Activated CD4-positive, alpha-beta memory T cell treated with anti-CD3 and anti-CD28 coated beads, Interleukin-2, amount 10 ng/mL, durations not matched to agents 7 days and 5 days (primary cell): ENCODE data around the gene ZNF627. TPM values are rescaled to one million over a fixed set of nuclear protein-coding genes. Genes with fewer than 3 reads are reported as not detected.
"Not testable (repeated sequence)": the region's sequence is repeated elsewhere in the genome, so short reads cannot be mapped to it uniquely, and the experiment has no call there.

ENCODE experiments used
- CTCF ChIA-PET: fragments of 350-600 bp; sonication (Branson Sonifier 250); formaldehyde crosslinking; loops from one replicate; lab custom pipeline; 2021; ENCODE audit warnings: antibody characterized with exemption, inconsistent platforms; lab: Charles Lee
- POLR2A ChIA-PET: fragments of 350-600 bp; sonication (Branson Sonifier 250); formaldehyde crosslinking; loops from one replicate; lab custom pipeline; 2021; ENCODE audit warnings: antibody characterized with exemption; lab: Charles Lee
- DNase-seq: peaks from one replicate; pipeline ENCODE4 v3.0.0-alpha.2; 2020
- H3K27ac Mint-ChIP-seq: one replicate; pipeline ENCODE4 v1.8.0; 2021; ENCODE audit warnings: mild to moderate bottlenecking, mixed read lengths
- H3K27me3 Mint-ChIP-seq: one replicate; pipeline ENCODE4 v1.8.0; 2021; ENCODE audit warnings: mixed read lengths
- H3K36me3 Mint-ChIP-seq: one replicate; pipeline ENCODE4 v1.8.0; 2021; ENCODE audit warnings: low read depth, mixed read lengths
- H3K4me1 Mint-ChIP-seq: one replicate; pipeline ENCODE4 v1.8.0; 2021; ENCODE audit warnings: mixed read lengths
- H3K4me3 Mint-ChIP-seq: one replicate; pipeline ENCODE4 v1.8.0; 2021; ENCODE audit warnings: mild to moderate bottlenecking, mixed read lengths
- H3K9me3 Mint-ChIP-seq: one replicate; pipeline ENCODE4 v1.8.0; 2021; ENCODE audit warnings: mixed read lengths
- total RNA-seq, 2 experiments: library from RNA; stranded (reverse); gene quantifications; one replicate each; pipeline ENCODE4 v1.2.3, GENCODE V29; 2021

ZNF627 gene
- total RNA-seq, 2 experiments from 2014 or later = 6.1 to 6.7 TPM

GRCh38 chr19:11560404-11561051 is 36.8 kb upstream of the ZNF627 start:
- CTCF ChIA-PET = interaction anchor here (0.5 to 3.9 kb wide), 18 partner anchors 8 to 262 kb away, joined by 3 to 20 read pairs (median 3); partner anchors contain the start of genes ACP5, ECSIT, ODAD3 and PRKCSH

GRCh38 chr19:11563532-11563931 is 33.8 kb upstream of the ZNF627 start:
- no peaks in the 10 kb centered on the region for H3K9me3 Mint-ChIP-seq
- POLR2A ChIA-PET = no interaction called here
- CTCF ChIA-PET = interaction anchor here (1.2 to 1.4 kb wide), 2 partner anchors 15 to 35 kb away, joined by 3 to 4 read pairs; partner anchors contain the start of gene ECSIT
- H3K4me3 Mint-ChIP-seq = no peak overlapping the region
- no peaks in the 10 kb centered on the region for H3K27me3 Mint-ChIP-seq
- H3K36me3 Mint-ChIP-seq = no peaks in the 10 kb centered on the region
- H3K4me1 Mint-ChIP-seq = peaks cover 30% of the 10 kb centered on the region
- H3K27ac Mint-ChIP-seq = no peak overlapping the region
- no peak for DNase-seq

More at GRCh38 chr19:11560404-11561051, 36.8 kb upstream of the ZNF627 start:
- H3K36me3 Mint-ChIP-seq = peaks cover 10% of the 10 kb centered on the region
- peak overlapping the region; percentile 68 for H3K4me3 Mint-ChIP-seq
- peak overlapping the region; percentile 61 for H3K27ac Mint-ChIP-seq
- H3K27me3 Mint-ChIP-seq = no peaks in the 10 kb centered on the region
- POLR2A ChIA-PET = interaction anchor here (1.0 to 3.6 kb wide), 6 partner anchors 14 to 54 kb away, joined by 3 to 12 read pairs (median 4); no protein-coding TSS in a partner anchor
- DNase-seq = peak; percentile 64
- peaks cover 43% of the 10 kb centered on the region for H3K4me1 Mint-ChIP-seq
- H3K9me3 Mint-ChIP-seq = no peaks in the 10 kb centered on the region

- H3K27ac Mint-ChIP-seq, POLR2A ChIA-PET, H3K36me3 Mint-ChIP-seq, H3K27me3 Mint-ChIP-seq, H3K4me3 Mint-ChIP-seq, H3K9me3 Mint-ChIP-seq, DNase-seq: not testable (repeated sequence)
- CTCF ChIA-PET = interaction anchor here (1.4 kb wide), 1 partner anchor 14 kb away, joined by 4 read pairs; no protein-coding TSS in a partner anchor
- peaks cover 28% of the 10 kb centered on the region for H3K4me1 Mint-ChIP-seq
Measured at GRCh38 chr19:11564082-11564807, 33.0 kb upstream of the ZNF627 start.

- CTCF ChIA-PET, H3K27ac Mint-ChIP-seq, DNase-seq, H3K36me3 Mint-ChIP-seq, H3K4me3 Mint-ChIP-seq, H3K9me3 Mint-ChIP-seq, POLR2A ChIA-PET, H3K27me3 Mint-ChIP-seq: not testable (repeated sequence)
- peaks cover 19% of the 10 kb centered on the region for H3K4me1 Mint-ChIP-seq
Measured at GRCh38 chr19:11565649-11565980, 31.7 kb upstream of the ZNF627 start.

- Mint-ChIP-seq H3K27ac (no peak overlapping the region), H3K4me3 (no peak overlapping the region)
Measured at GRCh38 chr19:11566164-11566563, 31.1 kb upstream of the ZNF627 start.

GRCh38 chr19:11570039-11570462 is 27.2 kb upstream of the ZNF627 start:
- POLR2A ChIA-PET = no interaction called here
- no peaks in the 10 kb centered on the region for H3K27me3 Mint-ChIP-seq
- H3K4me1 Mint-ChIP-seq = peaks cover 12% of the 10 kb centered on the region
- no peaks in the 10 kb centered on the region for H3K36me3 Mint-ChIP-seq
- H3K27ac Mint-ChIP-seq = no peak overlapping the region
- CTCF ChIA-PET = interaction anchor here (0.6 to 2.8 kb wide), 3 partner anchors 9 to 290 kb away, joined by 3 to 13 read pairs (median 4); partner anchors contain the start of gene ELOF1
- H3K9me3 Mint-ChIP-seq = no peaks in the 10 kb centered on the region
- DNase-seq = no peak
- H3K4me3 Mint-ChIP-seq = no peak overlapping the region

More at GRCh38 chr19:11566164-11566563, 31.1 kb upstream of the ZNF627 start:
- Mint-ChIP-seq H3K36me3 (no peaks in the 10 kb centered on the region), H3K4me1 (peaks cover 15% of the 10 kb centered on the region), H3K9me3 (no peaks in the 10 kb centered on the region), H3K27me3 (no peaks in the 10 kb centered on the region)
- no peak for DNase-seq
- CTCF ChIA-PET = no interaction called here
- POLR2A ChIA-PET = no interaction called here

GRCh38 chr19:11573354-11573753 is 23.9 kb upstream of the ZNF627 start:
- H3K4me3 Mint-ChIP-seq, H3K27me3 Mint-ChIP-seq, POLR2A ChIA-PET, H3K27ac Mint-ChIP-seq, H3K9me3 Mint-ChIP-seq, H3K36me3 Mint-ChIP-seq, DNase-seq: not testable (repeated sequence)
- CTCF ChIA-PET = interaction anchor here (1.2 kb wide), 1 partner anchor 12 kb away, joined by 3 read pairs; no protein-coding TSS in a partner anchor
- H3K4me1 Mint-ChIP-seq = peaks cover 13% of the 10 kb centered on the region

- H3K27ac Mint-ChIP-seq, H3K4me3 Mint-ChIP-seq, H3K9me3 Mint-ChIP-seq, H3K36me3 Mint-ChIP-seq, POLR2A ChIA-PET, H3K27me3 Mint-ChIP-seq, DNase-seq: not testable (repeated sequence)
- peaks cover 13% of the 10 kb centered on the region for H3K4me1 Mint-ChIP-seq
- CTCF ChIA-PET = interaction anchor here (1.2 kb wide), 1 partner anchor 13 kb away, joined by 3 read pairs; no protein-coding TSS in a partner anchor
Measured at GRCh38 chr19:11573763-11574162, 23.5 kb upstream of the ZNF627 start.

- POLR2A ChIA-PET = interaction anchor here (1.2 kb wide), 1 partner anchor 15 kb away, joined by 4 read pairs; the partner anchor contains the start of gene ELOF1
- CTCF ChIA-PET = interaction anchor here (1.6 kb wide), 1 partner anchor 38 kb away, joined by 4 read pairs; no protein-coding TSS in a partner anchor
- H3K36me3 Mint-ChIP-seq = no peaks in the 10 kb centered on the region
- no peak overlapping the region for H3K4me3 Mint-ChIP-seq
- peaks cover 16% of the 10 kb centered on the region for H3K4me1 Mint-ChIP-seq
- no peaks in the 10 kb centered on the region for H3K27me3 Mint-ChIP-seq
- H3K27ac Mint-ChIP-seq = no peak overlapping the region
- H3K9me3 Mint-ChIP-seq = no peaks in the 10 kb centered on the region
- DNase-seq = no peak
Measured at GRCh38 chr19:11574689-11575088, 22.6 kb upstream of the ZNF627 start.

GRCh38 chr19:11576227-11576626 is 21.1 kb upstream of the ZNF627 start:
- Mint-ChIP-seq H3K27me3 (no peaks in the 10 kb centered on the region), H3K36me3 (no peaks in the 10 kb centered on the region), H3K9me3 (no peaks in the 10 kb centered on the region), H3K4me3 (no peak overlapping the region), H3K4me1 (peaks cover 22% of the 10 kb centered on the region), H3K27ac (no peak overlapping the region)
- ChIA-PET POLR2A (interaction anchor here (0.8 kb wide), 1 partner anchor 35 kb away, joined by 3 read pairs; no protein-coding TSS in a partner anchor), CTCF (interaction anchor here (1.6 kb wide), 1 partner anchor 40 kb away, joined by 4 read pairs; no protein-coding TSS in a partner anchor)
- no peak for DNase-seq

- ChIA-PET CTCF (interaction anchor here (1.0 to 2.6 kb wide), 3 partner anchors 14 to 95 kb away, joined by 3 to 11 read pairs (median 4); no protein-coding TSS in a partner anchor), POLR2A (interaction anchor here (0.9 to 1.2 kb wide), 2 partner anchors 19 to 49 kb away, joined by 3 read pairs; partner anchors contain the start of genes ECSIT and ELOF1)
- peak within 1 kb of the TSS; percentile 58 for H3K4me3 Mint-ChIP-seq
Measured at GRCh38 chr19:11577451-11578257, 19.6 kb upstream of the ZNF627 start, which contains the start of gene ACP5. ACP5 (minus strand) TSS chr19:11577645; CDS start chr19:11577317, 328 bp downstream.

More at GRCh38 chr19:11577451-11578257, 19.6 kb upstream of the ZNF627 start, which contains the start of gene ACP5:
- Mint-ChIP-seq H3K36me3 (no peaks in the 10 kb centered on the region), H3K9me3 (no peaks in the 10 kb centered on the region), H3K27ac (no peak within 1 kb of the TSS), H3K27me3 (no peaks in the 10 kb centered on the region), H3K4me1 (peaks cover 30% of the 10 kb centered on the region)
- no peak for DNase-seq
